ENCODE measurements around the gene FAXDC2. TPM values are rescaled to one million over a fixed set of nuclear protein-coding genes. Genes with fewer than 3 reads are reported as not detected.
A peak's percentile ranks its signal among the peaks of the same experiment; 100 is the strongest.

Gene FAXDC2
- total RNA-seq, 1 donor from 2014 or later, result not detected

DNA sequence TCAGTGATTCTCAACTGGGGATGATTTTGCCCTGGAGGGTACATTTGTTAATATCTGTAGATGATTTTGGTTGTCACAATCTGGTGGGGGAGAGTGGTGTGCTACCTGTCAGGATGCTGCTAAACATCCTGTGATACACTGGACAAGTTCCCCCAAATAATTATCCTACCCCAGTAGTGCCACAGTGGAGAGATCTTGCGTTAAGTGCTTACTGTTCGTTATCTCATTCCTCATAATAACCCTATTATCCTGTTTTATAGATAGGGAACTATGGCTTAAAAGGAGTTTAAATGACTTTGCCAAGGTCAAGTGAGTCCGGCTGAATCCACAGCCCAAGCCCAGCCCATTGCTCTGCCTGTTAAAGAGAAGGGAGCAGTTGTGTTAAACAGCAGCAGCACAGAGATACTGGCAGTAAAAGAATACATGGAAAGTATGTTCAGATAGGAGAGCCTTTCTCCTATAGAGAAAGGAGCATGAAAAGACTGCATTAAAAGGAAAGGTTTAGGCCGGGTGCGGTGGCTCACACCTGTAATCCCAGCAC lies 23.5 kb upstream of the FAXDC2 start:
- no peak for DNase-seq
- Mint-ChIP-seq H3K27me3 (no peaks in the 10 kb centered on the region), H3K9me3 (peaks cover 11% of the 10 kb centered on the region), H3K4me3 (no peak overlapping the region), H3K36me3 (ENCODE audit: low read depth) (peaks cover 77% of the 10 kb centered on the region), H3K4me1 (peaks cover 4% of the 10 kb centered on the region), H3K27ac (peak overlapping the region; percentile 5)
- intact Hi-C loops (cut with micrococcal nuclease), result no loop called here

DNA sequence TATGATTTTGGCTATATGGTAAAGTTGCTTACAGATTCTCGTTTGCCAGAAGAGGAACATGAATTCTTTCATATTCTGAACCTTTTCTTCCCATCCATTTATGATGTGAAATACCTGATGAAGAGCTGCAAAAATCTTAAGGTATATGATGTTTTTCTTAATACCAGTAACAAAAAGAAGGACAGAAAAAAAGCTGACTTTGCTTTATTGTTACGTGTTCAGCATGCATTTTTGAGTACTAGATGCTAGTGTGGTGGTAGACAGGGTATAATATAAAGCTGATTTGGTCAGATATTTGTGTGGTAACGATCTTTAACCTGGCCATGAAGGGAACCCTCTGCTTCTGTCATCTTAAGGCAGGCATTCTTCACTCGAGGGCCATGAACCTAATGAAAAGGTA lies 21.3 kb upstream of the FAXDC2 start:
- H3K36me3 Mint-ChIP-seq (ENCODE audit: low read depth), result peaks cover 66% of the 10 kb centered on the region
- no peaks in the 10 kb centered on the region for H3K27me3 Mint-ChIP-seq
- H3K9me3 Mint-ChIP-seq, result peaks cover 8% of the 10 kb centered on the region
- intact Hi-C loops (cut with micrococcal nuclease), result no loop called here
- H3K4me1 Mint-ChIP-seq, result peaks cover 8% of the 10 kb centered on the region
- H3K27ac Mint-ChIP-seq, result no peak overlapping the region
- H3K4me3 Mint-ChIP-seq, result no peak overlapping the region
- no peak for DNase-seq

DNA sequence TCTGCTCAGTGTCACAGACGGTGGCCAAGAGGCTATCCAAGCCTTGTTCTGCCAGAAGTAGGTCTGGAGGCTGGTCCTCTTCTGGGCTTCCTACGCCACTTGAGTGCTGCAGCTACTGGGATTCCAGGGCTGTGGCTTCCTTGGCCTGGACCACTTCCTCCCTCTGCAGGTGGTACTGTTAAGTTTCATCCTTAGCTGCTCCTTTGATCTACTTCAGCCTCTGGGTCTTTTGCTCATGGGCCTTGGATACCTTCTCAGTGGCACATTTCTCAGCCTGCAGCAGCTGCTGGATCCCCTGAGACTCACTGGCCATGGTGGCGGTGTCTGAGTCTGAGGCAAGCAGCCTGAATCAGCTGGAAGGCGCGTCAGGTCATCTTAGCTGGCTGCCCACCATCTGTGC lies 18.3 kb upstream of the FAXDC2 start:
- no peak overlapping the region for H3K27ac Mint-ChIP-seq
- no peak overlapping the region for H3K4me3 Mint-ChIP-seq
- no peaks in the 10 kb centered on the region for H3K9me3 Mint-ChIP-seq
- peak; percentile 59 for DNase-seq
- H3K27me3 Mint-ChIP-seq, result no peaks in the 10 kb centered on the region
- intact Hi-C loops (cut with micrococcal nuclease), result no loop called here
- peaks cover 21% of the 10 kb centered on the region for H3K4me1 Mint-ChIP-seq
- H3K36me3 Mint-ChIP-seq (ENCODE audit: low read depth), result peaks cover 64% of the 10 kb centered on the region

DNA sequence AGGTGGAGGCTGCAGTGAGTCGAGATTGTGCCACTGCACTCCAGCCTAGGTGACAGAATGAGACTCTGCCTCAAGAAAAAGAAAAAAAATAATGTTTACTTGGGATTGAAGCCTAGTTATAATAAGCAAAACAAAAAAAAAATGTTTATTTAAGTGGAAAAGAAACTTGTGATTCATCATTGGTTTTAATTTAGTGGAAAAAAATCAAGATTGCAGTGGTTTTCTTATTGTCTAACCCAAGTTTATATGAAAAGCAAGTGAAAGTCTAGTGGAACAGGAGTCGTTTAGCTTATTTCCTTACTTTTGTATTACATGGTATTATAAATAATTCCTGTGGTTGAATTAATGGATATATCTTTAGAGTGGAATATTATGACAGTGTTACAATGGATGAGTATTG lies 16.4 kb upstream of the FAXDC2 start:
- no peak overlapping the region for H3K4me3 Mint-ChIP-seq
- H3K27me3 Mint-ChIP-seq, result no peaks in the 10 kb centered on the region
- DNase-seq, result no peak
- H3K4me1 Mint-ChIP-seq, result peaks cover 35% of the 10 kb centered on the region
- intact Hi-C loops (cut with micrococcal nuclease), result loop anchor here (1.0 kb wide), 1 partner anchor 8 kb away; no protein-coding TSS in a partner anchor
- peak overlapping the region; percentile 10 for H3K27ac Mint-ChIP-seq
- H3K9me3 Mint-ChIP-seq, result no peaks in the 10 kb centered on the region
- H3K36me3 Mint-ChIP-seq (ENCODE audit: low read depth), result peaks cover 61% of the 10 kb centered on the region

DNA sequence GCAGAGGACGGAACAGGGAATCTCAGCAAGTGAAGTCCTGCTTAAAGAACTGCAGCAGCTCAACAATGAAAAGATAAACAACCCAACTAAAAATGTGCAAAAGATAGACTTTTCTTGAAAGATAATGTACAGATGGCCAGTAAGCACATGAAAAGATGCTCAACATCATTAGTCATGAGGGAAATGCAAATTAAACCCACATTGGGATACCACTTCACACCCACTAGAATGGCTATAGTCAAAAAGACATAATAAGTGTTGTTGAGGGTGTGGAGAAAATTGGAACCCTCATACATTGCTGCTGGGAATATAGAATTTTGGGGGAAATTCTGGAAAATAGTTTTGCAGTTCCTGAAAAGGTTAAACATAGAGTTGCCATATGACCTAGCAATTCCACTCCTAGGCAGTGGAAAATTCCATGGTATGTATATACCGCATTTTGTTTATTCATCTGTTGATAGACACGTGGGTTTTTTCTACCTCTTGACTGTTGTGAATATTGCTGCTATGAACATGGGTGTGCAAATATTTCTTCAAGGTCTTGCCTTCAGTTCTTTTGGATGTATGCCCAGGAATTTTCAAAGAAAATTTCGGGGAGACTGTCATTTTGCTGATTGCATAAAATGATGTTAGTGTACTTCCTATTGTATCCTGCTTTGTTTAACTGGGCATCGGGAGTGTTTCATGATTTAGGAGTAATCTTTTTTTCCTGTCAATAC lies 15.2 kb upstream of the FAXDC2 start:
- no peaks in the 10 kb centered on the region for H3K9me3 Mint-ChIP-seq
- peak overlapping the region; percentile 32 for H3K4me3 Mint-ChIP-seq
- no peaks in the 10 kb centered on the region for H3K27me3 Mint-ChIP-seq
- DNase-seq, result no peak
- H3K36me3 Mint-ChIP-seq (ENCODE audit: low read depth), result peaks cover 55% of the 10 kb centered on the region
- H3K27ac Mint-ChIP-seq, result peak overlapping the region; percentile 16
- intact Hi-C loops (cut with micrococcal nuclease), result no loop called here
- peaks cover 40% of the 10 kb centered on the region for H3K4me1 Mint-ChIP-seq

DNA sequence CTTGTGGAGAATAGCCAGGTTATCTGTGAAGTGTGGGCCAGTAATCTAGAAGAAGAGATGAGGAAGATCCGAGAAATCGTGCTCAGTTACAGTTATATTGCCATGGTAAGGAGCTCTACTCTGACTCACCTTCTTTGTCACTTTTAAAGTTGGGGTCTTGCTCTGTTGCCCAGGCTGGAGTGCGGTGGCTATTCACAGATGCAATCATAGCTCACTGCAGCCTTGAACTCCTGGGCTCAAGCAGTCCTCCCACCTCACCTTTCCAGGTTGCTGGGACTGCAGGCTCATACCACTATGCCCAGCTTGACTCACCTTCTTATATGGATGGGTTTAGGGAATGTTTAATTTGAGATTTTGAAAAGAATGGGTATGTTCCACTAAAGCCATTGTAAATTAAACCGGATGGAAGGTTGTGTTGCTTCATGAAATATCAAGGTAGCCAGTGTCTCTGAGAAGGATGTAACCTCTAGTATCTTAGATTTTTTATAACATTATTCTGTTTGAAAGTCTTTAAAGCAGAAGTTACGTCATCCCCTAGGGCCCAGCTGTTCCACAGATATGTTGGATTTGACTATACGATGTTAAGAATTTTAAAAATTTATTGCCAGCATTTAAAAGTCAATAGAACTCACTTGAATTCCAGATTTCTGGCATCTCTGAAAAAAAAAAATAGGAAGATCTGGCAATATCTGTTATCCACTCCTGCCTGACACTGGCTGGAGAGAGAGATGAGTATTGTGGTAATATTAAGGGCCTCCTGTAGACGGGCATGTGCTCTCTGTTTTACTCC lies 13.1 kb upstream of the FAXDC2 start:
- intact Hi-C loops (cut with micrococcal nuclease), result no loop called here
- DNase-seq, result no peak
- H3K4me3 Mint-ChIP-seq, result no peak overlapping the region
- H3K27me3 Mint-ChIP-seq, result no peaks in the 10 kb centered on the region
- peak overlapping the region; percentile 25 for H3K27ac Mint-ChIP-seq
- H3K36me3 Mint-ChIP-seq (ENCODE audit: low read depth), result peaks cover 50% of the 10 kb centered on the region
- H3K9me3 Mint-ChIP-seq, result no peaks in the 10 kb centered on the region
- H3K4me1 Mint-ChIP-seq, result peaks cover 47% of the 10 kb centered on the region

DNA sequence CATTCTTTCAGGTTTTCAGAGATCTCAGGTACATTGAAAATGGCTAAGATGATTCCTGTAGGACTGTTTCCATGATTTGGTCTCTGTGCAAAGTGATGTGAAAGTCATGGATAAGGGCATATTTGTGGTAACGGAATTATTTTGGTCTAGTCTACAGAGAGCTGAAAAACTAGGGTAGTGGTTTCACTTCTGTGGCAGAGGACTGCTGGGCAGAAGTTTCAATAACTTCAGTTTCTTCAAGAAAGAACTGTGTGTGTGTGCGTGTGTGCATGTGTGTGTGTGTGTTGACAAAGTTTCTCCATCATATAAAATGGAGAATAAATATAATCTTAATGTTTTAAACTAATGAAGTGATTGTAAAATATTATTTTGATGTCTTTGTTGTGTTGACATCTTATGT lies 12.4 kb upstream of the FAXDC2 start:
- Mint-ChIP-seq H3K4me3 (peak overlapping the region; percentile 37), H3K9me3 (no peaks in the 10 kb centered on the region), H3K4me1 (peaks cover 47% of the 10 kb centered on the region), H3K27ac (peak overlapping the region; percentile 67), H3K27me3 (no peaks in the 10 kb centered on the region), H3K36me3 (ENCODE audit: low read depth) (peaks cover 50% of the 10 kb centered on the region)
- no peak for DNase-seq
- intact Hi-C loops (cut with micrococcal nuclease), result no loop called here

DNA sequence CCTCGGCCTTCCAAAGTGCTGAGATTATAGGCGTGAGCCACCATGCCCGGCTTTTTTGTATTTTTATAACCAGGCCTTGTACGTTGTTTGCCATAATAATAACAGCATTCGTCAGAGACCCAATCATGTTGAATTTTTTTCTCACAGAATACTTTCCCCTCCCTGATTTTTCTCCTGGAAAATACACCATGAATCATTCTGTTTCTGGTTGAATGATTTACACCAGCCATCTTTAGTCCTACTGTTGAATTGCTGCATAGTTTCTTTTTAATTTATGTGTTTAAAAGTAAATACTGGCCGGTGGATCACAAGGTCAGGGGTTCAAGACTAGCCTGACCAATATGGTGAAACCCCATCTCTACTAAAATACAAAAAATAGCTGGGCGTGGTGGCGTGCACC lies 11.5 kb upstream of the FAXDC2 start:
- no peaks in the 10 kb centered on the region for H3K27me3 Mint-ChIP-seq
- H3K36me3 Mint-ChIP-seq (ENCODE audit: low read depth), result peaks cover 47% of the 10 kb centered on the region
- H3K9me3 Mint-ChIP-seq, result no peaks in the 10 kb centered on the region
- no peak overlapping the region for H3K27ac Mint-ChIP-seq
- intact Hi-C loops (cut with micrococcal nuclease), result no loop called here
- peak overlapping the region; percentile 69 for H3K4me3 Mint-ChIP-seq
- H3K4me1 Mint-ChIP-seq, result peaks cover 47% of the 10 kb centered on the region
- no peak for DNase-seq

DNA sequence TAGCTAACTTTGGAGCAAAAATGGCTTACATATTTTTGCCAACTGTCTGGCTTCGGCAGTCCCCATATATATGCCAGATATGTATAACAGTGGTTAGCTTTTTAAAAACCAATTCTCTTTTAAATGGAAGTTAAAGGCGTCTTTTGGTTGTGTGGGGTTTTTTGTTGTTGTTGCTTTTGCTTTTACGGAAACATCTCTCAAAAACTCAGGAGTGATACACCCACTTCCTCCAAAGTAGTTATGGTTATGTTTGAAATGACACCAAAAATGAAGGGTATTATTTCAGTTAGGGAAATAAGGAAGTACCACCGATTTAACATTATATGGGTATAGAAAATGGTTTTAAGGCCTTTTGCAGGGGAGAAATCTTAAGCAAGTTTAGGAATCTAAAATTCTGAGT lies 10.4 kb upstream of the FAXDC2 start:
- Mint-ChIP-seq H3K27me3 (no peaks in the 10 kb centered on the region), H3K36me3 (ENCODE audit: low read depth) (peaks cover 40% of the 10 kb centered on the region), H3K9me3 (no peaks in the 10 kb centered on the region), H3K4me1 (peaks cover 46% of the 10 kb centered on the region), H3K27ac (peak overlapping the region; percentile 98), H3K4me3 (peak overlapping the region; percentile 100)
- intact Hi-C loops (cut with micrococcal nuclease), result no loop called here
- DNase-seq, result no peak

DNA sequence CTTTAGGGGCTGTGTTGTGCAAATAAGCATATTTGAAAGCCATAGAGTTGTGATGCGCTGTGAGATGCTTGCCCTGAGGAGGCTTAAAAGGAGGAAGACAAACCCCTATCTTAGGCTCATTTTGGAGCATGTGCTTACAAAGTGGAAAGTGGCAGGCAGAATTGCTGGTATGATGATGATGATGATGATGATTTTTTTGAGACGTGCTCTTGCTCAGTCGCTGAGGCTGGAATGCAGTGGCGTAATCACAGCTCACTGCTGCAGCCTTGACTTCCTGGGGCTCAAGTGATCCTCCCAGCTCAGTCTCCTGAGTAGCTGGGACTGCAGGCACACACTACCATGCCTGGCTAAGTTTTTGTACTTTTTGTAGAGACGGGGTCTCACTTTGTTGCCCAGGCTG lies 9.7 kb upstream of the FAXDC2 start:
- peak overlapping the region; percentile 100 for H3K4me3 Mint-ChIP-seq
- H3K9me3 Mint-ChIP-seq, result no peaks in the 10 kb centered on the region
- H3K27ac Mint-ChIP-seq, result peak overlapping the region; percentile 98
- DNase-seq, result peak; percentile 65
- peaks cover 39% of the 10 kb centered on the region for H3K4me1 Mint-ChIP-seq
- intact Hi-C loops (cut with micrococcal nuclease), result no loop called here
- no peaks in the 10 kb centered on the region for H3K27me3 Mint-ChIP-seq
- H3K36me3 Mint-ChIP-seq (ENCODE audit: low read depth), result peaks cover 33% of the 10 kb centered on the region

DNA sequence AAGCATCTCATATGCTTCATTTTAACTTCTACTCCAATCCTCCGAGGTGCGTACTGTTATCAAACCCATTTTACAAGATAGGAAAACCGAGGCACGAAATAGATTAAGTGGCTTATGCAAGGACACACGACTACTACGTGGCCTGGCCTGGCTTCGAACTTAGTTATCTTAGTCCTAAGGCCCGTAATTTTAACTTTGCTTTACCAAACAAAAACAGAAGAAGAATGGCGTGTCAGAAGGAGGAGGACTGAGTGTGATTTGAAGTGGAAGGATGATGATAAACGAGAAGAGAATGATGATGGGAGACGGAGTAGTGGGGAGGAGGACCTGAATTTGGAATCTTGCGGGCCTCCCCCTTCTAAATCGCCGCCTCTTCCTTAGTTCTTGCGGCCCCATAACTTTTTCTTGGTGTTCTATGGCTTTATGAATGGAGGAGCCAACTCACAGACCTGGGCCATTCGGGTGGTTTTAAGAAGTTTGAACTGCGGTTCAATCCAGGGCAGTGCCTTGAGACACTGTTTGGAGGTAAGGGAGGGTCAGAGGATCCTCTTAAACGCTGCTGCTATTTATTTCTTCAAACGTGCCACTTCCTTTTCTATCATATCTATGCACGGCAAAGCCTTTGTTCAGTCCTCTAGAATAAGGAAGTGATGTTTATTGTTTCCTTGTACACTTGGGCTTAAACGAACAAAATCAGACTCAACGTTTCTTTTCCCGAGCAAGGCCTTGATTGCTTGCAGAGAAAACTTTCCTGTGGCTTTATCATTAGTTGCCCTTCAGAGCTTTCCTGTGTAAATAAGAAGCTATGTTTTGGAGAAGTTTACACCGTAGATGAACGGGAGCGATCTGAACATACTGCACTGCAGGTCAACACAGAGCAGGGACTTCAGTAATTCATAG lies 8.8 kb upstream of the FAXDC2 start:
- DNase-seq, result peak; percentile 76
- Mint-ChIP-seq H3K27me3 (no peaks in the 10 kb centered on the region), H3K27ac (peak overlapping the region; percentile 98), H3K4me3 (peak overlapping the region; percentile 100), H3K9me3 (no peaks in the 10 kb centered on the region), H3K36me3 (ENCODE audit: low read depth) (peaks cover 28% of the 10 kb centered on the region), H3K4me1 (peaks cover 38% of the 10 kb centered on the region)
- intact Hi-C loops (cut with micrococcal nuclease), result loop anchor here (1.0 to 10.0 kb wide), 6 partner anchors 8 to 822 kb away; partner anchors contain the start of genes FAM114A2, GALNT10, GEMIN5 and MFAP3

DNA sequence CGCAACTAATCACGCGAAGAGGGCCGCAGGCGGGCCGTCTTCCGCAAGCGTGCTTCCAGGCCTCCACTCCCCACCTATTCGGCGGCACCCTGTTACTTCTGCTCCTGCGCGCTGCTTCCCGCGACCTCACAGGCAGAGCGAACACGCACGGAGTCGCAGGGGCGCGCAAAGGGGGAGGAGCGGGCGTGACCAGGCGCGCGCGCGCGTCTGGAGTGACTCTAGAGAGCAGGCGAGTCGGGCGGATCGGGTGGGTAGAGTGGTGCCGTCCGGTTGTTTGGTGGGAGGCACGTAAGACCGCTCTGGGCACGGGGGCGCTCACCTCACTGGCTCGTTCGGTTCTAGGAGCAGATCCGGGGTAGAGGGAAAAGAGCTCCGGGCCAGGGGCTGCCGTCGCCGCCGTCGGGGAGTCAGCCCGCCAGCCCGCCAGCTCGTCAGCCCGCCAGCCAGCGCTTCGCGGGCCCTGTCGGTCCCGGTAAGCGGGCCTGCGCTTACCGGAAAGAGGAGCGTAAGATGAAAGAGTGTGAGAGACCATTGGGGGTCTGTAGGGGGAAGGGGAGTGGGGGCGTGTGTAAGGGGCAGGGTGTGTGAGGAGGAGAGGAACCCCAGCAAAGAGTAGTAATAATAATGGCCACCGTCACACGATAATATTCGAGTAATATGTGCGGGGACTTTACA lies 8.0 kb upstream of the FAXDC2 start, which contains the start of gene CNOT8:
TSS of gene CNOT8 (plus strand) at position 331 of the 675 bp plus-strand sequence. CDS start 4,652 bp downstream, outside the sequence.
- peaks cover 36% of the 10 kb centered on the region for H3K4me1 Mint-ChIP-seq
- H3K9me3 Mint-ChIP-seq, result no peaks in the 10 kb centered on the region
- H3K4me3 Mint-ChIP-seq, result peak within 1 kb of the TSS; percentile 100
- H3K36me3 Mint-ChIP-seq (ENCODE audit: low read depth), result peaks cover 22% of the 10 kb centered on the region
- peak; percentile 99 for DNase-seq
- H3K27ac Mint-ChIP-seq, result peak within 1 kb of the TSS; percentile 98
- intact Hi-C loops (cut with micrococcal nuclease), result loop anchor here (1.0 to 10.0 kb wide), 5 partner anchors 80 to 821 kb away; partner anchors contain the start of genes FAM114A2, GALNT10, GEMIN5 and MFAP3
- H3K27me3 Mint-ChIP-seq, result no peaks in the 10 kb centered on the region

Measured in activated CD4-positive, alpha-beta T cell treated with anti-CD3 and anti-CD28 coated beads, Interleukin-2, amount 10 ng/mL, durations not matched to agents 24 days and 14 days (primary cell).